Right lobe of liver (tissue), 6 donors: ENCODE results near the gene SCGB2B2. TPM values are rescaled to one million over a fixed set of nuclear protein-coding genes. Genes with fewer than 3 reads are reported as not detected.

ENCODE experiments used
- ATAC-seq, 4 donors: fragments of 200-7000 bp; cut with Tn5 transposase; one replicate each; pipeline ENCODE4 v1.9.1; 2020; ENCODE audit warnings: mild to moderate bottlenecking in 4 of 4, moderate library complexity in 4 of 4
- DNase-seq, 3 donors: peaks; one replicate each; pipeline ENCODE4 v3.0.0-alpha.2; 2020
- H3K27ac ChIP-seq, 3 donors: fragments of 200-600 bp; one replicate each; pipeline ENCODE4 v1.8.0; 2022
- H3K27me3 ChIP-seq, 2 donors: fragments of 200-600 bp; one replicate each; pipeline ENCODE4 v1.8.0; 2022
- H3K36me3 ChIP-seq, 4 donors: fragments of 200-600 bp; sonication (generic) in 1 of 4; one replicate each; pipeline versions ENCODE4 v1.5.1 to v1.8.0; 2017 to 2022; ENCODE audit warnings: control low read depth in 1 of 4
- H3K4me1 ChIP-seq, 4 donors: fragments of 200-600 bp; sonication (generic) in 1 of 4; one replicate each; pipeline versions ENCODE4 v1.5.1 to v1.8.0; 2017 to 2022; ENCODE audit warnings: control low read depth in 1 of 4
- H3K4me3 ChIP-seq, 3 donors: fragments of 200-600 bp; one replicate each; pipeline ENCODE4 v1.8.0; 2022
- H3K9me3 ChIP-seq, 4 donors: fragments of 200-600 bp; sonication (generic) in 1 of 4; one replicate each; pipeline versions ENCODE4 v1.5.1 to v1.8.0; 2017 to 2022; ENCODE audit warnings: control low read depth in 1 of 4
- POLR2A ChIP-seq: fragments of 450-650 bp; IDR thresholded peaks from one replicate; pipeline ENCODE4 v1.6.1; 2017; ENCODE audit warnings: antibody characterized with exemption, mild to moderate bottlenecking
- WGBS: methylation state at CpG from one replicate; pipeline ENCODE4 v1.1.6; 2018; ENCODE audit warnings: low coverage, low lambda C conversion rate; ENCODE audit not compliant: insufficient coverage; ENCODE audit errors: missing lambda C conversion rate; 5-methylcytosine and 5-hydroxymethylcytosine counted together
- intact Hi-C, 2 donors: fragments of 100-400 bp; cut with DNase I; formaldehyde crosslinking; loops; one replicate each; pipeline versions ENCODE4 v1.11.2 to v1.14.1; 2022
- total RNA-seq, 6 experiments: library from RNA; depleted of rRNA in 2 of 6; stranded (reverse); fragments of >200 nt in 2 of 6; fragmentation: NEBNext Ultra II Directional in 3 of 6; extraction: Animal tissue kit (Norgen Biotek cat#: 25700) in 3 of 6; gene quantifications; one replicate each; pipeline versions ENCODE4 v1.1.0 to v1.2.4, GENCODE V29; 2016 to 2023
- TF ChIP-seq, protein P1 (sequence below), 4 donors: fragments of 200-600 bp in 3 of 4; fragments of 450-650 bp in 1 of 4; IDR thresholded peaks; one replicate each; pipeline versions ENCODE4 v1.5.1 to v1.8.0; 2016 to 2022; ENCODE audit warnings: antibody characterized with exemption in 4 of 4, mild to moderate bottlenecking in 2 of 4
- donor health status: DM: no; HTN: yes; CAD: no.
- donor health status: DM: no; HTN: no; CAD: no.
- donor health status: DM: no; HTN: no; CAD: no.
- donor health status: DM: no; HTN: yes; CAD: no.
- donor health status: DM: no; HTN: yes; CAD: no.

Gene SCGB2B2
- total RNA-seq, 6 experiments from 2014 or later, result 0.20 to 0.68 (median 0.39) TPM

DNA sequence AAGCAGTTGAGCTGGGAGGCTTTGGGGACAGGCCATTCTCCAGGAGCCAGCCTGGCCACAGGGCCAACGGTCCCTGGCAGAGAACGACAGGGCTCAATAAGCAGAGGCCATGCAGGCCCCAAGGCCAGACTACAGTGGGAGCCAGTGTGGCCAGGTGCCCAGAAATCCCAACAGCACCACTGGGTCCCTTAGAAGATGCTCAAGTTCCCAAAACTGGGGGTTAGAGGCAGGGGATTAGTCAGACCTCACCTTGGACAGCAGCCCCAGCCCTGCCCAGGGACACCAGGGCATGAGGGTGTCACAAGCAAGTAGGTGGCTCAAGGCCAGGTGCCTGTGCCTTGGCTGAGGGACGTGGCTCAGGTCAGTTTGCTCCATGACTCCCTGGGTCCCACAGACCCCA, 12.8 kb downstream of the SCGB2B2 start:
- H3K9me3 ChIP-seq, result no peaks in the 10 kb centered on the region
- WGBS, result 0% methylated on average over 1 of the region's 3 CpGs
- H3K27me3 ChIP-seq, result no peaks in the 10 kb centered on the region
- DNase-seq (peak in 2 of 3 donors; percentile 76 to 77), ATAC-seq (peak; percentile 41 to 63 (median 57))
- intact Hi-C loops, result no loop called here
- no peak overlapping the region for H3K4me3 ChIP-seq
- H3K4me1 ChIP-seq, result peaks cover 0 to 43% (median 8%) of the 10 kb centered on the region in 4 donors
- H3K27ac ChIP-seq, result no peak overlapping the region
- TF ChIP-seq, protein P1, sequence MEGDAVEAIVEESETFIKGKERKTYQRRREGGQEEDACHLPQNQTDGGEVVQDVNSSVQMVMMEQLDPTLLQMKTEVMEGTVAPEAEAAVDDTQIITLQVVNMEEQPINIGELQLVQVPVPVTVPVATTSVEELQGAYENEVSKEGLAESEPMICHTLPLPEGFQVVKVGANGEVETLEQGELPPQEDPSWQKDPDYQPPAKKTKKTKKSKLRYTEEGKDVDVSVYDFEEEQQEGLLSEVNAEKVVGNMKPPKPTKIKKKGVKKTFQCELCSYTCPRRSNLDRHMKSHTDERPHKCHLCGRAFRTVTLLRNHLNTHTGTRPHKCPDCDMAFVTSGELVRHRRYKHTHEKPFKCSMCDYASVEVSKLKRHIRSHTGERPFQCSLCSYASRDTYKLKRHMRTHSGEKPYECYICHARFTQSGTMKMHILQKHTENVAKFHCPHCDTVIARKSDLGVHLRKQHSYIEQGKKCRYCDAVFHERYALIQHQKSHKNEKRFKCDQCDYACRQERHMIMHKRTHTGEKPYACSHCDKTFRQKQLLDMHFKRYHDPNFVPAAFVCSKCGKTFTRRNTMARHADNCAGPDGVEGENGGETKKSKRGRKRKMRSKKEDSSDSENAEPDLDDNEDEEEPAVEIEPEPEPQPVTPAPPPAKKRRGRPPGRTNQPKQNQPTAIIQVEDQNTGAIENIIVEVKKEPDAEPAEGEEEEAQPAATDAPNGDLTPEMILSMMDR (IDR thresholded peaks at IDR 0.05), result no peak
- TF ChIP-seq POLR2A, result no peak
- H3K36me3 ChIP-seq, result no peaks in the 10 kb centered on the region

- Histone ChIP-seq H3K27ac (no peak overlapping the region), H3K4me1 (peaks cover 0 to 38% (median 8%) of the 10 kb centered on the region in 4 donors), H3K9me3 (no peaks in the 10 kb centered on the region), H3K4me3 (no peak overlapping the region), H3K27me3 (no peaks in the 10 kb centered on the region), H3K36me3 (no peaks in the 10 kb centered on the region)
- WGBS, result 26% methylated on average over 5 of the region's 5 CpGs
- TF ChIP-seq, protein P1 (IDR thresholded peaks at IDR 0.05), result peak; percentile 33 to 56 (median 42)
- no peak for TF ChIP-seq POLR2A
- intact Hi-C loops, result no loop called here
- ATAC-seq, result peak; percentile 21 to 60 (median 35)
- DNase-seq, result no peak
These were observed 14.0 kb downstream of the SCGB2B2 start for GRCh38 chr19:34662919-34663318.

- peaks cover 0 to 44% (median 8%) of the 10 kb centered on the region in 4 donors for H3K4me1 ChIP-seq
- no peaks in the 10 kb centered on the region for H3K36me3 ChIP-seq
- ATAC-seq (peak; percentile 84 to 94 (median 92)), DNase-seq (peak in 2 of 3 donors; percentile 59 to 83)
- intact Hi-C loops, result no loop called here
- TF ChIP-seq, protein P1 (IDR thresholded peaks at IDR 0.05), result no peak
- TF ChIP-seq POLR2A, result no peak
- no peaks in the 10 kb centered on the region for H3K27me3 ChIP-seq
- H3K27ac ChIP-seq, result peak overlapping the region in 2 of 3 donors; percentile 2 to 51
- no peaks in the 10 kb centered on the region for H3K9me3 ChIP-seq
- 46% methylated on average over 3 of the region's 3 CpGs for WGBS
- no peak overlapping the region for H3K4me3 ChIP-seq
These were observed 15.6 kb downstream of the SCGB2B2 start for GRCh38 chr19:34661357-34661756.

- Histone ChIP-seq H3K27ac (no peak overlapping the region), H3K4me1 (peaks cover 0 to 23% (median 5%) of the 10 kb centered on the region in 4 donors), H3K9me3 (peaks cover 0 to 12% (median 0%) of the 10 kb centered on the region in 4 donors), H3K27me3 (no peaks in the 10 kb centered on the region), H3K36me3 (no peaks in the 10 kb centered on the region), H3K4me3 (no peak overlapping the region)
- intact Hi-C loops, result no loop called here
- ATAC-seq, result peak; percentile 76 to 91 (median 80)
- DNase-seq, result no peak
- 61% methylated on average over 2 of the region's 2 CpGs for WGBS
- TF ChIP-seq POLR2A, result no peak
- TF ChIP-seq, protein P1 (IDR thresholded peaks at IDR 0.05), result no peak
These were observed 21.3 kb downstream of the SCGB2B2 start for GRCh38 chr19:34655651-34656050.

DNA sequence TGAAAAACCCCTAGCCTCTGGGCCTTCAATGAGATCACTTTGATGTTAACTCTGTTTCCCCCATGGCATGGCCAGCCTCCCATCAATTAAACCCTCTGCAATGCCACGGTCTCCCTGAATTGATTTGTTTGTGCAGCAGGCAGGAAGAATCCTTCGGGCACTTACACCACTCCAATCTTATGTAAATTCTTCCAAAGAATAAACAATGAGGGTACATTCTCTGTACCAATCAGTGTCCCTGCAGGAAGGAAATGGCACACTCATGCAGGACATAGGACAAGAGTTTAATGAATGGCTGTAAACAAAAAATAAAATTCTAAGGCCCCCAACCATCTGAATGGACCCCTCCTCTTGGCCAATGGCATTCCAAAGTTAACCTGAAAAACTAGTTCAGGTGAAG, 22.2 kb downstream of the SCGB2B2 start:
- Histone ChIP-seq H3K27me3 (no peaks in the 10 kb centered on the region), H3K27ac (no peak overlapping the region), H3K4me1 (peaks cover 0 to 23% (median 5%) of the 10 kb centered on the region in 4 donors), H3K9me3 (peaks cover 0 to 12% (median 0%) of the 10 kb centered on the region in 4 donors), H3K36me3 (no peaks in the 10 kb centered on the region), H3K4me3 (no peak overlapping the region)
- intact Hi-C loops, result no loop called here
- DNase-seq, result no peak
- WGBS, result 0% methylated on average over 2 of the region's 2 CpGs
- TF ChIP-seq, protein P1 (IDR thresholded peaks at IDR 0.05), result no peak
- no peak for TF ChIP-seq POLR2A
- peak in 2 of 4 donors; percentile 11 to 38 for ATAC-seq
